Esophagus (tissue), 2 donors: ENCODE measurements around the gene PLCB4. TPM values are rescaled to one million over a fixed set of nuclear protein-coding genes. Genes with fewer than 3 reads are reported as not detected.

Experiments used
- H3K27ac ChIP-seq, 2 donors: one replicate each; pipeline ENCODE4 v1.5.1; 2013; ENCODE audit warnings: low read depth in 2 of 2, mild to moderate bottlenecking in 2 of 2, inconsistent platforms in 1 of 2, low read length in 1 of 2, moderate library complexity in 1 of 2
- H3K27me3 ChIP-seq, 2 donors: one replicate each; pipeline ENCODE4 v1.6.1; 2013; ENCODE audit warnings: low read length in 2 of 2, control low read depth in 1 of 2, mild to moderate bottlenecking in 1 of 2; ENCODE audit not compliant: insufficient read depth in 2 of 2, control insufficient read depth in 1 of 2
- H3K36me3 ChIP-seq, 2 donors: one replicate each; pipeline ENCODE4 v1.6.1; 2013; ENCODE audit warnings: low read length in 1 of 2; ENCODE audit not compliant: control insufficient read depth in 2 of 2, insufficient read depth in 2 of 2
- H3K4me1 ChIP-seq, 2 donors: one replicate each; pipeline ENCODE4 v1.6.1; 2013; ENCODE audit warnings: low read length in 1 of 2; ENCODE audit not compliant: control insufficient read depth in 2 of 2, insufficient read depth in 2 of 2
- H3K4me3 ChIP-seq, 2 donors: one replicate each; pipeline ENCODE4 v1.5.1; 2013; ENCODE audit warnings: low read length in 2 of 2, mild to moderate bottlenecking in 2 of 2, low read depth in 1 of 2, moderate library complexity in 1 of 2
- H3K9me3 ChIP-seq, 2 donors: one replicate each; pipeline ENCODE4 v1.6.1; 2013; ENCODE audit warnings: mild to moderate bottlenecking in 2 of 2, low read depth in 1 of 2, low read length in 1 of 2, moderate library complexity in 1 of 2; ENCODE audit not compliant: control insufficient read depth in 2 of 2, insufficient read depth in 1 of 2
- WGBS, 2 donors: extraction: QIAGEN DNeasy Blood & Tissue Kit; methylation state at CpG; one replicate each; pipeline ENCODE4 v1.1.7; 2013; 5-methylcytosine and 5-hydroxymethylcytosine counted together
- polyA plus RNA-seq, 2 donors: library from polyadenylated mRNA; stranded (reverse); fragments of 200-250 nt; gene quantifications; one replicate each; pipeline ENCODE4 v1.2.3, GENCODE V29; 2013
- donor health status: healthy with polysubstance abuse.
- donor health status: Bipolar disorder and iron deficiency.

PLCB4 gene
- polyA plus RNA-seq, 2 donors: 1.9 to 2.2 TPM

DNA sequence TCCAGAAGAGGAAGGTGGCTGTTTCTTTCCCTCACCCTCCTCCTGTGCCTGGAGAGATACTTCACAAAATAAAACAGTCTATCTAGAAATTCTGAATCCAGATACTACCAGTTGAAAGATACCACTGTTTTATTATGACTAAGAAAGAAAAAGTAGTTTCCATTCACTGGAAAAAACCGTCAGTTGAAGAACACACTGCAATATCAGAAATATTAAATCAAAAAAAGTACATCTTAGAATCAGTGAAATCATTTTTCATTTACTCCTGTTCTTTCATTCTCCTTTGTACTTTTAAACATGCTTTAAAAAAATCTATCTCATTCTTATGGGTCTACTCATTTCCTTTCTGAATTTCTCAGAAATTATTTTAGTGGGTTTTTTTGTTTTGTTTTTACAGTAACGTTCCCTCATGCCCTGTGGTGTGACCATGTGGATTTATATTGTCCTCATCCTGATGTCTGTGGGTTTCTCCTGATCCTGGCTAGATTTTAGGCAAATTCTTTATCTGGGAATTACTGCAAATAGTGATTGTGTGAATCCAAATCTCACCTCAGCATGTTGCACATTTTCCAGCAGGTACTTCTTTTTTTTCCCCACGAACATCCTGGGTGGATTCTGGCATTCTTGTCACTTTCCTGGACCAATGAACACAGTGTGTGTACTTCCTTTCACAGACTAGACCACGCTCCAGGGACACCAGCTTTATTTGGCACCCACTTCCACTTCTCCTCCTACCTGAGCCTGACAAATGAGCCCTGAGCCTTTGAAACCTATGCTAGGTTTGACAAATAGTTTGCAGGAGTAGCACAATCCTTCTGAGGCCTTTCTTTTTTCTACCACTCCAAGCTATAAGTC lies 331.5 kb downstream of the PLCB4 start:
- 66 to 71% methylated on average over 4 of the region's 4 CpGs for WGBS, 2 donors
- Histone ChIP-seq H3K9me3 (no peaks in the 10 kb centered on the region), H3K27ac (no peak overlapping the region), H3K36me3 (no peaks in the 10 kb centered on the region), H3K4me3 (no peak overlapping the region), H3K27me3 (no peaks in the 10 kb centered on the region), H3K4me1 (no peaks in the 10 kb centered on the region)

DNA sequence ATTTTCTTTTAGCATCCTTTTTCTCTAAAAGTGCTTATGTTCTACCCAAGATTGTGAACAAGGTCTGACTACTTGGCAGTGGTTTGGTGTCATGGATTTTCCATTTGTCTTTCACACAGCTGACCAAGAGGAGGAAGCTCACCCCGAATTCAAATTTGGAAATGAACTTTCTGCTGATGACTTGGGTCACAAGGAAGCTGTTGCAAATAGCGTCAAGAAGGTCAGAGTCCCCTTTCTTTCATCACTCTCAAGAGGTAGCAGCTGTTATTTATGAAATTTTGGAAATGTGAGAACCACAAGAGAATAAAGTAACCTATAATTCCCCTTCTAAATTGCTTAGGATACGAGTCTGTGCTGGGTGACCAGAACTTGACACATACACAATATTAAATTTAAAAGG lies 332.5 kb downstream of the PLCB4 start:
- Histone ChIP-seq H3K36me3 (no peaks in the 10 kb centered on the region), H3K4me3 (no peak overlapping the region), H3K4me1 (no peaks in the 10 kb centered on the region), H3K27ac (no peak overlapping the region), H3K27me3 (no peaks in the 10 kb centered on the region), H3K9me3 (no peaks in the 10 kb centered on the region)
- 76 to 83% methylated on average over 3 of the region's 3 CpGs for WGBS, 2 donors

DNA sequence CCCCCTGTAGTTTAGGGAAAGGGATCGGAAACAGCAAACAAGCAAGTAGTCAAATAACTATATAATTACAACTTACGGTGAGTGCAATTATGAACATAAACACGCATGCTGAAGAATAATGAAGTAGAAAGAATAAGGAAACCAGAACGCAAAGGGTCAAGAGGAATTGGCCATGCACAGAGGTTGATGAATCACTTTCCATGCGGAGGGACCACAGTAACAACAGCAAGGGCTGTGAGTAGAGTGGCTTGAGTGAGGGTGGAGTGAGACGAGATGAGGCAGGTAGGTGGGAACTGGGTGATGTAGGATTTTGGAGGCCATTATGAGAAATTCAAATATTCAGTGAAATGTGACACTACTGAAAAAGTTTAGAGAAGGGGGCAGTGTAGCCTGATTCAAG lies 333.3 kb downstream of the PLCB4 start:
- H3K27me3 ChIP-seq: no peaks in the 10 kb centered on the region
- no peak overlapping the region for H3K27ac ChIP-seq
- 88 to 89% methylated on average over 6 of the region's 6 CpGs for WGBS, 2 donors
- no peaks in the 10 kb centered on the region for H3K4me1 ChIP-seq
- no peaks in the 10 kb centered on the region for H3K36me3 ChIP-seq
- H3K4me3 ChIP-seq: no peak overlapping the region
- H3K9me3 ChIP-seq: no peaks in the 10 kb centered on the region

DNA sequence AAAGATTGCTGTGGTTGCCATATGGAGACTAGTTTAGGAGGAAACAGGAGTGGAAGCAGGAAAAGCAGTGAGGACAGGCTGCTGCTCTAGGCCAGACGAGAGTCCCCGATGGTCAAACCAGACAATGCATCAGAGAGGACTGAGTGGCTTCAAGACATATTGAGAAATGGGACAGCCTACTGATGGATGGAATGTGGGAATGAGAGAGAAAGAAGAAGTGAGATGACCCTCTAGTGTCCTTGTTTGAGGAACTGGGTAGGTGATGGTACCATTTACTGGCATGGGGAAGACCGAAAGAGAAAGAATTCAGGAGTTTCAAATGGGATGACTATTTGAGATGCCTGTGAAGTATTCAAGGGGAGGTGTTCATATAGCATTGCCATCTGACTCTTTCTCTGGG lies 333.7 kb downstream of the PLCB4 start:
- no peaks in the 10 kb centered on the region for H3K4me1 ChIP-seq
- no peak overlapping the region for H3K27ac ChIP-seq
- H3K9me3 ChIP-seq: no peaks in the 10 kb centered on the region
- H3K36me3 ChIP-seq: no peaks in the 10 kb centered on the region
- WGBS, 2 donors: 96 to 97% methylated on average over 3 of the region's 3 CpGs
- no peaks in the 10 kb centered on the region for H3K27me3 ChIP-seq
- no peak overlapping the region for H3K4me3 ChIP-seq

DNA sequence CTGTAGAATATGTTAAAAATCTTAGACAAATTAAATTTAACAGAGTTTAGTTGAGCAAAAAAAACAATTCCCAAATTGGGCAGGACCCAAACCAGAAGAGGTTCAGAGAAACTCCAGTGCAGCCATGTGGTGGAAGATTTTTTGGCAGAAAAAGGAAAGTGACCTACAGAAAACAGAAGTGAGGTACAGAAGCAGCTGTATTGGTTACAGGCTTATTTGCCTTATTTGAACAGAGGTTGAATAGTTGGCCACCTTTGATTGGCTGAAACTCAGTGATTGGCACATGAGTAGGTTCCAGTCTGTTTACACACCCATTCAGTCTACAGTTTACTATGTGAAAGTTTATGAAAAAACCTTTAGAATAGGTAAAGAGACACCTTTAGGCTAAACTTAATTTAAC lies 334.6 kb downstream of the PLCB4 start:
- Histone ChIP-seq H3K36me3 (no peaks in the 10 kb centered on the region), H3K4me3 (no peak overlapping the region), H3K27me3 (no peaks in the 10 kb centered on the region), H3K9me3 (no peaks in the 10 kb centered on the region), H3K27ac (no peak overlapping the region), H3K4me1 (no peaks in the 10 kb centered on the region)

DNA sequence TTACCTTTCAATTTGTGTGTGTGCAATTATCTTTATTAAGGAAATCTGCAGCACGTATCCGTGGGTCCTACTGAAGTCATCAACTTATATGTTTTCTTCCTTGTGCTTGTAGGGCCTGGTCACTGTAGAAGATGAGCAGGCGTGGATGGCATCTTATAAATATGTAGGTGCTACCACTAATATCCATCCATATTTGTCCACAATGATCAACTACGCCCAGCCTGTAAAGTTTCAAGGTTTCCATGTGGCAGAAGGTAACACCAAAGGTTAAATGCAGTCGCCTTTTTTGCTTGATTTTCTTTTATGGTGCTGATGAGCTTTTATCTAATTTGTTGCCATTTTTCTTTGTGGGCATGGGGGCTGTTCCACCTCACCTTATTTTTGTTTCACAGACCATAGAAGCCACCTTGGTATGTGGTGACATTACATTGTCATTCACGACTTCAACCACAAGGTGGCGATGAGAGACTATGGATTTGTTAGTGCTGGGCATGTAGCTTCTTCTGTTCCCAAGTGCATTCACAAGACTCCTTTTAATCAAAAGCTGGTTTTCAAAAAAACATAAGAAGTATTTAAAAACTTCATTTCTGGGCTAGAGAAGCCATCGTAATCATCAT lies 339.0 kb downstream of the PLCB4 start:
- 42 to 46% methylated on average over 8 of the region's 8 CpGs for WGBS, 2 donors
- Histone ChIP-seq H3K4me3 (no peak overlapping the region), H3K27ac (no peak overlapping the region), H3K27me3 (no peaks in the 10 kb centered on the region), H3K4me1 (no peaks in the 10 kb centered on the region), H3K9me3 (no peaks in the 10 kb centered on the region), H3K36me3 (no peaks in the 10 kb centered on the region)

DNA sequence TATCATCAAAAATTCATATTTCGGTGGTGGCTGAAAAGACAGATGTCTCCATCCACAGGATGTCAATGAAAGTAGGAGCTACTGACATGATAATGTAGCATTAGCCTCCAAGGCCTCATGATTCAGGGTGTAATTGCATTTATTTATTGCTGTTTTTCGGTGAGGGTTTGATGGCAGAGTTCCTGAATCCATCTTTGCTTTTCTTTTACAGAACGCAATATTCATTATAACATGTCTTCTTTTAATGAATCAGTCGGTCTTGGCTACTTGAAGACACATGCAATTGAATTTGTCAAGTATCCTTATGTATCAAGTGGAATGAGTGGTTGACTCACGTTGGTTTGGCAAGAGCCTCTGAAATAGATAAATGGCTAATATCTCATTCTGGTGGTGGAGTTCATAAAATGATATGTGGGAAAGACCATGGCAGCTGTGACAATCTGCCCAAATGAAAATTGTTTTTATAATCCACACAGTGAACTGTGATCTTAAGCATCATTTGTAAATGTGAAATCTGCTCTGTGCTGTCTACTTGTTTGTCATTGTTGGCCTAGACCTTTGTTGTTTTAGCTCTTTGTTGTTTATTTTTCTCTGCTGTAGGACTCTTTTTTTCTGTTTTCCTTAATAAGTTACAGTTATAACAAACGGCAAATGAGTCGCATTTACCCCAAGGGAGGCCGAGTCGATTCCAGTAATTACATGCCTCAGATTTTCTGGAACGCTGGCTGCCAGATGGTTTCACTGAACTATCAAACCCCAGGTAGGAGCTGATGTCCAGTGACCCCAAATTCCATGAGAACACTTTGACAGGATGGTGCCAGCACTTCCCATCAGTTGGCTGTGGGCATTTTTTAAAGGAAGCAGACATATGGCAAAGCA lies 339.8 kb downstream of the PLCB4 start:
- Histone ChIP-seq H3K27ac (no peak overlapping the region), H3K4me1 (no peaks in the 10 kb centered on the region), H3K36me3 (no peaks in the 10 kb centered on the region), H3K4me3 (no peak overlapping the region), H3K27me3 (no peaks in the 10 kb centered on the region), H3K9me3 (no peaks in the 10 kb centered on the region)
- WGBS, 2 donors: 52 to 61% methylated on average over 10 of the region's 10 CpGs

DNA sequence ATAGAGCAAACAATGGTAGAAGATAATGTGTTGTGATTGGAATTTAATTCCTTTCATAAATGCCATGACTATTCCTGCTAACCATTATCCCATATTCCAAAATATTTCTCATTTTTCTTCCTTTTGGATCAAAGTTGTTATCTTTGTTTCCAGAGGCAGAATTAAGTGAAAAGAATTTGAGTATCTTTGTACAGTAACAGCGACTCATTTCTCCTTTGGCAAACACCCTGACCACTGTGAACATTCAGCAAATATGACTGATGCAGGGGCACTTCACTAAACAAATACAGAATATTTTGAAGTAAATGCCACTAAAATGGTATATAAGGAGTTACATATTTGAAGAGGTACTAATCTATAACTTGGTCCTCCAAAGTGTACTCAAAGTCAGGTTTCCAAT lies 340.5 kb downstream of the PLCB4 start:
- H3K27ac ChIP-seq: no peak overlapping the region

DNA sequence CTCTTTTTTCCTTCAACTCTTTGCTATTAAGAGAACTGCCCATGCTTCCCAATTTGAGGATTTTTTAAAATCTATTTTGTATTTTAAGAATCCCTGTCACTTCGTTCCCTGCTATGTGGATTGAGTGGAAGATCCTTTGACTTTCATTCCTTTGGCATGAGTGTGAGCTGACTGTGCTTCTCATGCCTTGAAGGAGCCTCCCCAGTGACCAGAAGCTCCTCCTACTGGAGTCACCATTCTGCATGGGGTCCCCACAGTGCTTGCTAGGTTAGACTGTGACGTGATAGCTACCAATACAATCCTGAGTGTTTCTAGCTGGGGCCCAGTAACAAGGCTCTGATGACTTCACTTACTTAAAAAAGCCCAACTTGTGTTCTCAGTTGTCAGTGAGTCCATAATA lies 341.1 kb downstream of the PLCB4 start:
- Histone ChIP-seq H3K4me3 (no peak overlapping the region), H3K27me3 (no peaks in the 10 kb centered on the region), H3K27ac (no peak overlapping the region), H3K36me3 (no peaks in the 10 kb centered on the region), H3K9me3 (no peaks in the 10 kb centered on the region), H3K4me1 (no peaks in the 10 kb centered on the region)
- WGBS, 2 donors: 73 to 81% methylated on average over 2 of the region's 2 CpGs

More for the DNA sequence above, 340.5 kb downstream of the PLCB4 start:
- WGBS, 2 donors: 68 to 81% methylated on average over 1 of the region's 1 CpG
- no peaks in the 10 kb centered on the region for H3K36me3 ChIP-seq
- H3K4me1 ChIP-seq: no peaks in the 10 kb centered on the region
- H3K27me3 ChIP-seq: no peaks in the 10 kb centered on the region
- H3K4me3 ChIP-seq: no peak overlapping the region
- no peaks in the 10 kb centered on the region for H3K9me3 ChIP-seq
